GM23338 (cell line): ENCODE results near the gene DSEL.

ENCODE experiments used
- EZH2 ChIP-seq: fragments of 200-600 bp; sonication (generic); IDR thresholded peaks from one replicate; pipeline ENCODE4 v1.8.0; 2017; ENCODE audit warnings: antibody characterized with exemption, mild to moderate bottlenecking, low read depth; ENCODE audit not compliant: unreplicated experiment
- EZH2phosphoT487 ChIP-seq: fragments of 200-600 bp; sonication (generic); IDR thresholded peaks from one replicate; pipeline ENCODE4 v1.8.1; 2018; ENCODE audit warnings: antibody characterized with exemption; ENCODE audit not compliant: unreplicated experiment
- POLR2AphosphoS5 ChIP-seq: IDR thresholded peaks from 2 replicates; pipeline ENCODE4 v1.6.1; 2016; ENCODE audit warnings: antibody characterized with exemption, low read depth
- STAT1 ChIP-seq: IDR thresholded peaks from one replicate; pipeline ENCODE4 v1.6.1; 2016; ENCODE audit warnings: antibody characterized with exemption; ENCODE audit not compliant: unreplicated experiment
- ZNF114 ChIP-seq: fragments of 250-450 bp; sonication (Bioruptor Pico); IDR thresholded peaks from 2 replicates; pipeline ENCODE4 v1.5.0; 2020; ENCODE audit warnings: mild to moderate bottlenecking, moderate library complexity
- TF ChIP-seq, protein P1 (sequence below), 2 experiments: fragments of 200-600 bp in 1 of 2; sonication (generic) in 1 of 2; conservative IDR thresholded peaks; 2 replicates each; pipeline versions ENCODE4 v1.5.1 to v1.6.1; 2016 to 2017; ENCODE audit warnings: antibody characterized with exemption in 2 of 2, low read depth in 2 of 2, mild to moderate bottlenecking in 2 of 2, moderate library complexity in 1 of 2
- TF ChIP-seq, protein P2 (sequence below): IDR thresholded peaks from one replicate; pipeline ENCODE4 v1.6.1; 2018; ENCODE audit warnings: antibody characterized with exemption; ENCODE audit not compliant: unreplicated experiment

DNA sequence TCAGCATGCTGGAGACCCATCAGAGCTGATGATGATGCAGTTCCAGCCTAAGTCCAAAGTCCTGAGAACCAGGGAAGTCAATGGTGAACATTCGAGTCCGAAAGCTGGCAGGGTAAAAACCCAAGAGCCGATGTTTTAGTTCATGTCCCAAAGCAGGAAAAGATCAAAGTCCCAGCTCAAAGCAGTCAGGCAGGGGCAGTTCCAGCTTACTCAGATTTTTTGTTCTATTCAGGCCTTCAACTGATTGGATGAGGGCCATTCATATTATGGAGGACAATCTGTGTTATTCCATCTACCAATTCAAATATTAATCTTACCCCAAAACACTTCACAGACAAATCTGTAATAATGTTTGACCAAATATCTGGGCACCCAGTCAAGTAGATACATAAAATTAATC lies 38.3 kb downstream of the DSEL start:
- TF ChIP-seq, protein P1, sequence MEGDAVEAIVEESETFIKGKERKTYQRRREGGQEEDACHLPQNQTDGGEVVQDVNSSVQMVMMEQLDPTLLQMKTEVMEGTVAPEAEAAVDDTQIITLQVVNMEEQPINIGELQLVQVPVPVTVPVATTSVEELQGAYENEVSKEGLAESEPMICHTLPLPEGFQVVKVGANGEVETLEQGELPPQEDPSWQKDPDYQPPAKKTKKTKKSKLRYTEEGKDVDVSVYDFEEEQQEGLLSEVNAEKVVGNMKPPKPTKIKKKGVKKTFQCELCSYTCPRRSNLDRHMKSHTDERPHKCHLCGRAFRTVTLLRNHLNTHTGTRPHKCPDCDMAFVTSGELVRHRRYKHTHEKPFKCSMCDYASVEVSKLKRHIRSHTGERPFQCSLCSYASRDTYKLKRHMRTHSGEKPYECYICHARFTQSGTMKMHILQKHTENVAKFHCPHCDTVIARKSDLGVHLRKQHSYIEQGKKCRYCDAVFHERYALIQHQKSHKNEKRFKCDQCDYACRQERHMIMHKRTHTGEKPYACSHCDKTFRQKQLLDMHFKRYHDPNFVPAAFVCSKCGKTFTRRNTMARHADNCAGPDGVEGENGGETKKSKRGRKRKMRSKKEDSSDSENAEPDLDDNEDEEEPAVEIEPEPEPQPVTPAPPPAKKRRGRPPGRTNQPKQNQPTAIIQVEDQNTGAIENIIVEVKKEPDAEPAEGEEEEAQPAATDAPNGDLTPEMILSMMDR (conservative IDR thresholded peaks at IDR 0.05; ENCODE audit: low read depth in 2 of 2), result no peak
- TF ChIP-seq EZH2 (no peak), POLR2AphosphoS5 (no peak), EZH2phosphoT487 (no peak), ZNF114 (CRISPR knock-in tag) (no peak), STAT1 (no peak)
- TF ChIP-seq, protein P2, sequence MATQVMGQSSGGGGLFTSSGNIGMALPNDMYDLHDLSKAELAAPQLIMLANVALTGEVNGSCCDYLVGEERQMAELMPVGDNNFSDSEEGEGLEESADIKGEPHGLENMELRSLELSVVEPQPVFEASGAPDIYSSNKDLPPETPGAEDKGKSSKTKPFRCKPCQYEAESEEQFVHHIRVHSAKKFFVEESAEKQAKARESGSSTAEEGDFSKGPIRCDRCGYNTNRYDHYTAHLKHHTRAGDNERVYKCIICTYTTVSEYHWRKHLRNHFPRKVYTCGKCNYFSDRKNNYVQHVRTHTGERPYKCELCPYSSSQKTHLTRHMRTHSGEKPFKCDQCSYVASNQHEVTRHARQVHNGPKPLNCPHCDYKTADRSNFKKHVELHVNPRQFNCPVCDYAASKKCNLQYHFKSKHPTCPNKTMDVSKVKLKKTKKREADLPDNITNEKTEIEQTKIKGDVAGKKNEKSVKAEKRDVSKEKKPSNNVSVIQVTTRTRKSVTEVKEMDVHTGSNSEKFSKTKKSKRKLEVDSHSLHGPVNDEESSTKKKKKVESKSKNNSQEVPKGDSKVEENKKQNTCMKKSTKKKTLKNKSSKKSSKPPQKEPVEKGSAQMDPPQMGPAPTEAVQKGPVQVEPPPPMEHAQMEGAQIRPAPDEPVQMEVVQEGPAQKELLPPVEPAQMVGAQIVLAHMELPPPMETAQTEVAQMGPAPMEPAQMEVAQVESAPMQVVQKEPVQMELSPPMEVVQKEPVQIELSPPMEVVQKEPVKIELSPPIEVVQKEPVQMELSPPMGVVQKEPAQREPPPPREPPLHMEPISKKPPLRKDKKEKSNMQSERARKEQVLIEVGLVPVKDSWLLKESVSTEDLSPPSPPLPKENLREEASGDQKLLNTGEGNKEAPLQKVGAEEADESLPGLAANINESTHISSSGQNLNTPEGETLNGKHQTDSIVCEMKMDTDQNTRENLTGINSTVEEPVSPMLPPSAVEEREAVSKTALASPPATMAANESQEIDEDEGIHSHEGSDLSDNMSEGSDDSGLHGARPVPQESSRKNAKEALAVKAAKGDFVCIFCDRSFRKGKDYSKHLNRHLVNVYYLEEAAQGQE, result no peak
